Left ventricle myocardium inferior (tissue), 1 donor: ENCODE results near the gene TFAM. TPM values are rescaled to one million over a fixed set of nuclear protein-coding genes. Genes with fewer than 3 reads are reported as not detected.
A peak's percentile ranks its signal among the peaks of the same experiment; 100 is the strongest.

Source experiments
- DNase-seq: peaks from one replicate; pipeline ENCODE4 v3.0.0-alpha.2; 2020
- H3K27ac ChIP-seq: fragments of 200-600 bp; replicated peaks from 2 replicates; pipeline ENCODE4 v1.8.0; 2021
- H3K27me3 ChIP-seq: fragments of 200-600 bp; 2 replicates; pipeline ENCODE4 v1.8.0; 2021; ENCODE audit warnings: low read depth
- H3K36me3 ChIP-seq: fragments of 200-600 bp; 2 replicates; pipeline ENCODE4 v1.8.0; 2021
- H3K4me1 ChIP-seq: fragments of 200-600 bp; 2 replicates; pipeline ENCODE4 v1.8.0; 2021
- H3K4me3 ChIP-seq: fragments of 200-600 bp; 2 replicates; pipeline ENCODE4 v1.8.0; 2021; ENCODE audit warnings: mild to moderate bottlenecking, moderate library complexity
- H3K9me3 ChIP-seq: fragments of 200-600 bp; replicated peaks from 2 replicates; pipeline ENCODE4 v1.8.0; 2021
- CTCF ChIP-seq: fragments of 200-600 bp; IDR thresholded peaks from 2 replicates; pipeline ENCODE4 v1.8.0; 2021; ENCODE audit warnings: antibody characterized with exemption, mild to moderate bottlenecking, borderline replicate concordance
- intact Hi-C: fragments of 100-400 bp; cut with micrococcal nuclease; formaldehyde crosslinking; loops from one replicate; pipeline ENCODE4 v1.11.0; 2022
- total RNA-seq: library from RNA; stranded (reverse); fragmentation: NEBNext Ultra II Directional; extraction: Animal tissue kit (Norgen Biotek cat#: 25700); gene quantifications from one replicate; pipeline ENCODE4 v1.2.1, GENCODE V29; 2021
- donor health status: DM: no; HTN: yes; CAD: no; lungs with severe emphysema.

Gene TFAM
- total RNA-seq, 1 donor from 2014 or later = 29.8 TPM

- no peak for TF ChIP-seq CTCF
- Histone ChIP-seq H3K4me3 (no peak overlapping the region), H3K9me3 (peaks cover 19% of the 10 kb centered on the region), H3K27ac (no peak overlapping the region), H3K4me1 (peaks cover 7% of the 10 kb centered on the region), H3K36me3 (no peaks in the 10 kb centered on the region), H3K27me3 (no peaks in the 10 kb centered on the region)
- no peak for DNase-seq
- intact Hi-C loops = no loop called here
Observed at GRCh38 chr10:58440484-58440883, 55.3 kb downstream of the TFAM start.

- H3K4me3 ChIP-seq = no peak overlapping the region
- H3K4me1 ChIP-seq = no peaks in the 10 kb centered on the region
- no peak for DNase-seq
- peak overlapping the region; percentile 16 for H3K27ac ChIP-seq
- no peaks in the 10 kb centered on the region for H3K36me3 ChIP-seq
- intact Hi-C loops = no loop called here
- TF ChIP-seq CTCF = no peak
- H3K27me3 ChIP-seq = no peaks in the 10 kb centered on the region
- H3K9me3 ChIP-seq = peaks cover 31% of the 10 kb centered on the region
Observed at GRCh38 chr10:58444321-58444720, 59.1 kb downstream of the TFAM start.

GRCh38 chr10:58444876-58445275 lies 59.7 kb downstream of the TFAM start:
- Histone ChIP-seq H3K36me3 (no peaks in the 10 kb centered on the region), H3K27ac (peak overlapping the region; percentile 16), H3K4me3 (no peak overlapping the region), H3K4me1 (no peaks in the 10 kb centered on the region), H3K27me3 (no peaks in the 10 kb centered on the region), H3K9me3 (peaks cover 26% of the 10 kb centered on the region)
- intact Hi-C loops = no loop called here
- DNase-seq = no peak
- no peak for TF ChIP-seq CTCF

GRCh38 chr10:58448121-58448935 lies 63.1 kb downstream of the TFAM start:
- H3K27me3 ChIP-seq = no peaks in the 10 kb centered on the region
- peaks cover 12% of the 10 kb centered on the region for H3K9me3 ChIP-seq
- no peak overlapping the region for H3K27ac ChIP-seq
- intact Hi-C loops = no loop called here
- no peak overlapping the region for H3K4me3 ChIP-seq
- no peak for TF ChIP-seq CTCF
- DNase-seq = no peak
- no peaks in the 10 kb centered on the region for H3K36me3 ChIP-seq
- H3K4me1 ChIP-seq = no peaks in the 10 kb centered on the region

Other genes with a start within 250 kb of the TFAM start
- gene IPMK, start 117.5 kb upstream of the TFAM start, total RNA-seq = 2.3 TPM
- 173 TPM for gene CISD1, start 116.2 kb upstream of the TFAM start, total RNA-seq
- gene UBE2D1, start 50.4 kb upstream of the TFAM start, total RNA-seq = 56.0 TPM
- 5.7 TPM for gene BICC1, start 127.5 kb downstream of the TFAM start, total RNA-seq